KMS-11 (cell line): ENCODE results near the gene DACH2.
"Not testable (repeated sequence)": the region's sequence is repeated elsewhere in the genome, so short reads cannot be mapped to it uniquely, and the experiment has no call there.

ENCODE experiments used
- H2AFZ ChIP-seq: fragments of 200-600 bp; sonication (generic); 2 replicates; pipeline ENCODE4 v1.6.1; 2016; ENCODE audit warnings: antibody characterized with exemption, mixed run types, low read depth
- H3K27ac ChIP-seq: fragments of 200-600 bp; sonication (generic); 2 replicates; pipeline ENCODE4 v1.6.1; 2016; ENCODE audit warnings: mild to moderate bottlenecking, mixed run types
- H3K27me3 ChIP-seq: fragments of 200-600 bp; sonication (generic); 2 replicates; pipeline ENCODE4 v1.6.1; 2017; ENCODE audit warnings: mild to moderate bottlenecking, low read depth, mixed run types, moderate library complexity; ENCODE audit not compliant: insufficient read depth
- H3K36me3 ChIP-seq: fragments of 200-600 bp; sonication (generic); 2 replicates; pipeline ENCODE4 v1.6.1; 2017; ENCODE audit warnings: mild to moderate bottlenecking, mixed run types; ENCODE audit not compliant: insufficient read depth
- H3K4me1 ChIP-seq: fragments of 200-600 bp; sonication (generic); 2 replicates; pipeline ENCODE4 v1.6.1; 2016; ENCODE audit warnings: mild to moderate bottlenecking, low read depth, mixed run types; ENCODE audit not compliant: poor library complexity, severe bottlenecking
- H3K4me2 ChIP-seq: fragments of 200-600 bp; sonication (generic); 2 replicates; pipeline ENCODE4 v1.7.0; 2016; ENCODE audit warnings: mild to moderate bottlenecking, mixed run types
- H3K4me3 ChIP-seq: fragments of 200-600 bp; sonication (generic); IDR thresholded peaks from 2 replicates; pipeline ENCODE4 v1.6.1; 2017; ENCODE audit warnings: low read depth, low read length, mixed read lengths; ENCODE audit not compliant: insufficient read depth
- H3K79me2 ChIP-seq: fragments of 200-600 bp; sonication (generic); 2 replicates; pipeline ENCODE4 v1.6.1; 2016; ENCODE audit warnings: low read depth, mixed run types; ENCODE audit not compliant: insufficient read depth
- H3K9ac ChIP-seq: fragments of 200-600 bp; sonication (generic); 2 replicates; pipeline ENCODE4 v1.6.1; 2016; ENCODE audit warnings: mild to moderate bottlenecking, mixed run types
- H4K20me1 ChIP-seq: fragments of 200-600 bp; sonication (generic); 2 replicates; pipeline ENCODE4 v1.6.1; 2016; ENCODE audit warnings: mild to moderate bottlenecking, mixed run types; ENCODE audit not compliant: insufficient read depth
- CTCF ChIP-seq: fragments of 200-600 bp; sonication (generic); conservative IDR thresholded peaks from 2 replicates; pipeline ENCODE4 v1.6.1; 2017; ENCODE audit warnings: low read depth, mild to moderate bottlenecking, antibody characterized with exemption, low read length, moderate library complexity, mixed read lengths

The DACH2 gene

GRCh38 chrX:86178906-86179305 is 30.7 kb downstream of the DACH2 start:
- Histone ChIP-seq H2AFZ (no peak overlapping the region), H3K4me3 (no peak overlapping the region), H4K20me1 (no peaks in the 10 kb centered on the region), H3K9ac (no peak overlapping the region), H3K27ac (no peak overlapping the region), H3K36me3 (no peaks in the 10 kb centered on the region), H3K4me2 (no peak overlapping the region), H3K27me3 (no peaks in the 10 kb centered on the region), H3K4me1 (no peaks in the 10 kb centered on the region), H3K79me2 (no peaks in the 10 kb centered on the region)
- no peak for TF ChIP-seq CTCF

GRCh38 chrX:86181325-86181724 is 33.1 kb downstream of the DACH2 start:
- H2AFZ ChIP-seq, H3K9ac ChIP-seq, H3K27me3 ChIP-seq, H3K36me3 ChIP-seq, H4K20me1 ChIP-seq, H3K27ac ChIP-seq, H3K4me3 ChIP-seq, H3K4me2 ChIP-seq, H3K4me1 ChIP-seq, H3K79me2 ChIP-seq: not testable (repeated sequence)

- Histone ChIP-seq H3K79me2 (no peaks in the 10 kb centered on the region), H3K27me3 (no peaks in the 10 kb centered on the region), H3K4me1 (no peaks in the 10 kb centered on the region), H3K9ac (no peak overlapping the region), H3K4me3 (no peak overlapping the region), H4K20me1 (no peaks in the 10 kb centered on the region), H3K4me2 (no peak overlapping the region), H3K36me3 (no peaks in the 10 kb centered on the region), H3K27ac (no peak overlapping the region), H2AFZ (no peak overlapping the region)
- TF ChIP-seq CTCF: no peak
These were observed 44.6 kb downstream of the DACH2 start for GRCh38 chrX:86192827-86193226.

GRCh38 chrX:86194758-86195157 is 46.5 kb downstream of the DACH2 start:
- Histone ChIP-seq H3K4me2 (no peak overlapping the region), H3K36me3 (no peaks in the 10 kb centered on the region), H3K27ac (no peak overlapping the region), H3K4me3 (no peak overlapping the region), H4K20me1 (no peaks in the 10 kb centered on the region), H3K9ac (no peak overlapping the region), H2AFZ (no peak overlapping the region), H3K79me2 (no peaks in the 10 kb centered on the region), H3K27me3 (no peaks in the 10 kb centered on the region), H3K4me1 (no peaks in the 10 kb centered on the region)
- TF ChIP-seq CTCF: no peak

GRCh38 chrX:86195343-86195742 is 47.1 kb downstream of the DACH2 start:
- Histone ChIP-seq H3K36me3 (no peaks in the 10 kb centered on the region), H3K27me3 (no peaks in the 10 kb centered on the region)

More at GRCh38 chrX:86195343-86195742, 47.1 kb downstream of the DACH2 start:
- no peak overlapping the region for H3K9ac ChIP-seq
- no peaks in the 10 kb centered on the region for H3K4me1 ChIP-seq
- TF ChIP-seq CTCF: no peak
- no peak overlapping the region for H3K27ac ChIP-seq
- no peaks in the 10 kb centered on the region for H4K20me1 ChIP-seq
- no peak overlapping the region for H3K4me3 ChIP-seq
- no peak overlapping the region for H2AFZ ChIP-seq
- no peak overlapping the region for H3K4me2 ChIP-seq
- H3K79me2 ChIP-seq: no peaks in the 10 kb centered on the region
